ENCODE results near the gene SPTLC3. TPM values are rescaled to one million over a fixed set of nuclear protein-coding genes. Genes with fewer than 3 reads are reported as not detected.

The SPTLC3 gene
- total and polyA plus RNA-seq, 2 experiments from 2014 or later = 0.52 to 0.66 TPM

GRCh38 chr20:13148402-13148801 lies 139.6 kb downstream of the SPTLC3 start:
- Histone ChIP-seq H3F3A (replicated peaks; ENCODE audit: low read depth) (no peaks in the 10 kb centered on the region), H3K9me2 (ENCODE audit: insufficient read depth) (peaks cover 5% of the 10 kb centered on the region; the same call in 1 of the 2 replicates), H3K79me2 (replicated peaks; ENCODE audit: insufficient read depth) (no peaks in the 10 kb centered on the region), H2AFZ (no peak overlapping the region), H3K4me2 (no peak overlapping the region), H3K36me3 (ENCODE audit: insufficient read depth) (no peaks in the 10 kb centered on the region), H3K27me3 (ENCODE audit: insufficient read depth) (no peaks in the 10 kb centered on the region), H4K20me1 (replicated peaks; ENCODE audit: insufficient read depth) (no peaks in the 10 kb centered on the region), H3K4me3 (no peak overlapping the region), H3K27ac (ENCODE audit: low read depth) (no peak overlapping the region), H3K4me1 (ENCODE audit: insufficient read depth) (no peaks in the 10 kb centered on the region)
- ATAC-seq (no peak), DNase-seq (ENCODE audit: low spot score) (no peak)
- Mint-ChIP-seq H3K27ac (no peak overlapping the region), H3K4me1 (peaks cover 12% of the 10 kb centered on the region), H3K9me3 (no peaks in the 10 kb centered on the region), H3K36me3 (ENCODE audit: low read depth) (no peaks in the 10 kb centered on the region), H3K27me3 (ENCODE audit: insufficient read depth, low read depth, poor library complexity) (peaks cover 3% of the 10 kb centered on the region), H3K4me3 (no peak overlapping the region)
- TF ChIP-seq CREB1 (CRISPR knock-in tag; IDR thresholded peaks at IDR 0.05; ENCODE audit: low read depth) (no peak), CTCF (conservative IDR thresholded peaks at IDR 0.05; ENCODE audit: low read depth in 2 of 2) (no peak), ZNF462 (CRISPR knock-in tag; IDR thresholded peaks at IDR 0.05) (no peak), JUNB (IDR thresholded peaks at IDR 0.05; ENCODE audit: unreplicated experiment) (no peak), ZNF114 (CRISPR knock-in tag; IDR thresholded peaks at IDR 0.05) (no peak), POLR2AphosphoS5 (IDR thresholded peaks at IDR 0.05; ENCODE audit: low read depth) (no peak), ZNF331 (CRISPR knock-in tag; IDR thresholded peaks at IDR 0.05; ENCODE audit: low read depth) (no peak), REST (IDR thresholded peaks at IDR 0.05; ENCODE audit: unreplicated experiment) (no peak), NANOG (IDR thresholded peaks at IDR 0.05; ENCODE audit: borderline replicate concordance) (no peak), EZH2phosphoT487 (IDR thresholded peaks at IDR 0.05; ENCODE audit: unreplicated experiment) (no peak), EZH2 (IDR thresholded peaks at IDR 0.05; ENCODE audit: low read depth, unreplicated experiment) (no peak), STAT1 (IDR thresholded peaks at IDR 0.05; ENCODE audit: unreplicated experiment) (no peak)
